GM23248 (cell line): Measurements from ENCODE around the gene RAD51B. TPM values are rescaled to one million over a fixed set of nuclear protein-coding genes. Genes with fewer than 3 reads are reported as not detected.
A peak's percentile ranks its signal among the peaks of the same experiment; 100 is the strongest.

Experiments
- DNase-seq: peaks from one replicate; pipeline ENCODE4 v3.0.0-alpha.2; 2015
- H2AFZ ChIP-seq: fragments of 200-600 bp; sonication (generic); 2 replicates; pipeline ENCODE4 v1.6.1; 2016; ENCODE audit warnings: antibody characterized with exemption
- H3F3A ChIP-seq: fragments of 200-600 bp; sonication (generic); 2 replicates; pipeline ENCODE4 v1.6.1; 2016; ENCODE audit warnings: mild to moderate bottlenecking, antibody characterized with exemption, mixed run types; ENCODE audit not compliant: insufficient read depth
- H3K27ac ChIP-seq: fragments of 200-600 bp; sonication (generic); 2 replicates; pipeline ENCODE4 v1.5.1; 2016; ENCODE audit warnings: mild to moderate bottlenecking
- H3K27me3 ChIP-seq: fragments of 200-600 bp; sonication (generic); replicated peaks from 2 replicates; pipeline ENCODE4 v1.6.1; 2016; ENCODE audit warnings: mild to moderate bottlenecking; ENCODE audit not compliant: insufficient read depth
- H3K36me3 ChIP-seq: fragments of 200-600 bp; sonication (generic); 2 replicates; pipeline ENCODE4 v1.6.1; 2016; ENCODE audit warnings: low read depth, mild to moderate bottlenecking
- H3K4me1 ChIP-seq: fragments of 200-600 bp; sonication (generic); 2 replicates; pipeline ENCODE4 v1.6.1; 2016; ENCODE audit warnings: mild to moderate bottlenecking; ENCODE audit not compliant: insufficient read depth
- H3K4me2 ChIP-seq: fragments of 200-600 bp; sonication (generic); one replicate; pipeline ENCODE4 v1.6.1; 2016; ENCODE audit warnings: mild to moderate bottlenecking; ENCODE audit not compliant: unreplicated experiment
- H3K4me3 ChIP-seq: fragments of 200-600 bp; sonication (generic); 2 replicates; pipeline ENCODE4 v1.5.1; 2016; ENCODE audit warnings: mild to moderate bottlenecking
- H3K79me2 ChIP-seq: fragments of 200-600 bp; sonication (generic); 2 replicates; pipeline ENCODE4 v1.6.1; 2016; ENCODE audit warnings: mild to moderate bottlenecking; ENCODE audit not compliant: insufficient read depth
- H3K9ac ChIP-seq: fragments of 200-600 bp; sonication (generic); 2 replicates; pipeline ENCODE4 v1.6.1; 2016; ENCODE audit warnings: mild to moderate bottlenecking
- H3K9me2 ChIP-seq: fragments of 200-600 bp; sonication (generic); 2 replicates; pipeline ENCODE4 v1.6.1; 2016; ENCODE audit warnings: mixed run types, mild to moderate bottlenecking, moderate library complexity; ENCODE audit not compliant: insufficient read depth
- H3K9me3 ChIP-seq: fragments of 200-600 bp; sonication (generic); one replicate; pipeline ENCODE4 v1.6.1; 2017; ENCODE audit warnings: low read depth
- H4K20me1 ChIP-seq: fragments of 200-600 bp; sonication (generic); 2 replicates; pipeline ENCODE4 v1.6.0; 2016; ENCODE audit not compliant: insufficient read depth
- EZH2 ChIP-seq: fragments of 200-600 bp; sonication (generic); IDR thresholded peaks from 2 replicates; pipeline ENCODE4 v1.6.1; 2018; ENCODE audit warnings: antibody characterized with exemption, mild to moderate bottlenecking; ENCODE audit not compliant: insufficient read depth, poor library complexity, severe bottlenecking
- EZH2phosphoT487 ChIP-seq: fragments of 200-600 bp; sonication (generic); IDR thresholded peaks from 2 replicates; pipeline ENCODE4 v1.6.1; 2018; ENCODE audit warnings: antibody characterized with exemption, moderate library complexity, mild to moderate bottlenecking, low read depth; ENCODE audit not compliant: insufficient read depth
- WGBS, 2 experiments: methylation state at CpG; one replicate each; pipeline ENCODE4 v1.1.6; 2015 to 2017; ENCODE audit warnings: low lambda C conversion rate in 2 of 2, low coverage in 1 of 2; ENCODE audit errors: missing lambda C conversion rate in 2 of 2; 5-methylcytosine and 5-hydroxymethylcytosine counted together
- in situ Hi-C: fragments of 300-500 bp; cut with MboI; formaldehyde crosslinking; loops from 2 replicates; pipeline ENCODE4 v1.15.0; 2020
- polyA plus RNA-seq: library from polyadenylated mRNA; unstranded; fragments of >200 nt; fragmentation: Nextera tagmentation; extraction: Ambion mirVana; gene quantifications from 2 replicates; pipeline ENCODE4 v1.2.1, GENCODE V29; 2016
- total RNA-seq: library from RNA; depleted of rRNA; stranded (reverse); fragments of >200 nt; shearing (Covaris generic); gene quantifications from 2 replicates; pipeline ENCODE4 v1.2.3, GENCODE V29; 2014

RAD51B gene
- total and polyA plus RNA-seq, 2 experiments from 2014 or later = 4.0 to 8.8 TPM

DNA sequence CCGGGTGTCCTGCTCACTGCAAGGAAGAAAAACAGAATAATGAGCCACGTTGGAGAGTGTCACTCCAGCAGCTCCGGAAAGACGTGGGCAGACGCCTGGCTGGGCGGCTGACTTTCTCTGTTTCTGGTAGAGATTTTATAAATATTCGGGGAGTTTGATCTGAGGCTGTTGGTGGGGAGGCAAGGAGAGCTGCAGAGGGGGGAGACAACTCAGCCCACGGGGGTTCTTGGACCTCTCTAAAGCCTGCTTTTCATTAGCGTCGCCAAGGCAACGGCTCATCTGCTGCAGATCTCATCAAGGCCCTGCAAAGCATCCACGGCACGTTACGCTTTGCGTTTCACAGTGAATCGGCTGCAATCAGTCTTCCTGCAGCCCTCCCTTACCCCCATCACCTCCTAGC, 766.1 kb downstream of the RAD51B start:
- Histone ChIP-seq H2AFZ (peak overlapping the region; percentile 82), H3K27ac (peak overlapping the region; percentile 76)
- peak; percentile 76 for DNase-seq

DNA sequence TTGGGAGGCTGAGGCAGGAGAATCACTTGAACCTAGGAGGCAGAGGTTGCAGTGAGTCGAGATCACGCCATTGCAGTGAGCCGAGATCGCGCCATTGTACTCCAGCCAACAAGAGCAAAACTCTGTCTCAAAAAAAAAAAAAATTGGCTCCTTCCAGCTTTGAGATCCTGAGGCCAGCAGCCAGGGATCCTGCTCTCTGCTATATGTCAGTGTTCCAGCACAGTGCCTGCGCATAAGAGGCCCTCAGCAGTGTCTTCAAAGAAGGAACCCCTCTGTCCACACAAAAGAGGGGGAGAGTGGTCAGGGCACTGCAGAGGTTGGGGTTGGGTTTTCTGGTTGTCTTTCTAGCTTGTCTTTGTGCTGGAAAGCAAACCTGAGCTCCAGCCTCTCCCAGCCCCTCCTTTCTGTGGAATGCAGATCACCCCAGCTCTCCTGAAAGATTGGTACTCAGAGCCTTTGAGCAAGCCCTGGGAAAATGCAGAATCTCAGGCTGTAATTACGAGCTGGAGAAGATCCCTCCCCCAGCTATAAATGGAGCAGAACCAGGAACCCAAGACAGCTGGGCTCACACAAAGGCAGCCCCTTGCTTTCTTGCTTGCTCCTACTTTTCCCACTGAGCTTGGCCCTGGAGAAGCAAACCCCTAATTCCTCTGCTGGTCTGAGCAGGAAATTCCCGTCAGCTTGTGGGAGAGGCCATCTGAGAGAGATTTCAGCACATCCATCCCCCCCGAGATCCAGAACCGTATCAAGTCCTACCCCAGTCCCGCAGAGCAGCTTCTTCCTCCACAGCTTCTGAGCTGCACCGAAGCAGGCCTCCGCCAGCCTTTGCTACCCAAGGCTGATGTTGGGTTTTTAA, 767.5 kb downstream of the RAD51B start:
- no peaks in the 10 kb centered on the region for H3K36me3 ChIP-seq
- H3K4me3 ChIP-seq = no peak overlapping the region
- H3K27ac ChIP-seq = no peak overlapping the region
- no peak for TF ChIP-seq EZH2phosphoT487
- TF ChIP-seq EZH2 = no peak
- H4K20me1 ChIP-seq = no peaks in the 10 kb centered on the region
- DNase-seq = no peak
- WGBS, 2 experiments = 81 to 83% methylated on average over 13 of the region's 13 CpGs
- H3K27me3 ChIP-seq = no peaks in the 10 kb centered on the region
- no peak overlapping the region for H3K9ac ChIP-seq
- in situ Hi-C loops = no loop called here
- H2AFZ ChIP-seq = peak overlapping the region; percentile 48; the same call in 1 of the 2 replicates
- peaks cover 45% of the 10 kb centered on the region for H3K4me1 ChIP-seq
- no peaks in the 10 kb centered on the region for H3K9me3 ChIP-seq
- peaks cover 9% of the 10 kb centered on the region for H3F3A ChIP-seq
- no peak overlapping the region for H3K4me2 ChIP-seq
- H3K9me2 ChIP-seq = no peaks in the 10 kb centered on the region
- no peaks in the 10 kb centered on the region for H3K79me2 ChIP-seq

More for the DNA sequence above, 766.1 kb downstream of the RAD51B start:
- Histone ChIP-seq H3K9me2 (no peaks in the 10 kb centered on the region), H3K36me3 (no peaks in the 10 kb centered on the region), H4K20me1 (no peaks in the 10 kb centered on the region), H3K4me2 (peak overlapping the region; percentile 62), H3K4me3 (peak overlapping the region; percentile 45), H3K27me3 (no peaks in the 10 kb centered on the region), H3K9me3 (no peaks in the 10 kb centered on the region), H3F3A (peaks cover 9% of the 10 kb centered on the region), H3K4me1 (peaks cover 45% of the 10 kb centered on the region), H3K9ac (peak overlapping the region; percentile 70), H3K79me2 (no peaks in the 10 kb centered on the region)
- no peak for TF ChIP-seq EZH2
- no peak for TF ChIP-seq EZH2phosphoT487
- in situ Hi-C loops = no loop called here
- 5% methylated on average over 16 of the region's 16 CpGs for WGBS, 2 experiments

DNA sequence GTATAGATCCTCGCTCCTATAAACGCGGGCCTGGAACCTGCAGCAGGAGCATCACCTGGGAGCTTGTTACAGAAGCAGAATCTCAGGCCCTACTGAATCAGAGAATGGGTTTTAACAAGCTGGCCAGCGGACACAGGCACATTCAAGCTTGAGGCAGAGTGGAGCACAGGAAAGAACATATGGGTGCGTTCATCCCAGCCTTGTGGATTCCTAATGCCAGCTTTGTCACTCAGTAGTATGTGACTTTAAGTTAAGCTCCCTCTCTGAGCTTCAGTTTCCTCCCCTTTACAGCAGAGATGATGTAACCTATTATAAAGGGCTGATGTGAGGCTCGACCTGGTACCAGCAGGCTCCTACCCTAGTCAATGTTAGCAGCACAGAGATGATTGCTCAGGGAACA, 768.4 kb downstream of the RAD51B start:
- WGBS, 2 experiments = 57 to 69% methylated on average over 6 of the region's 6 CpGs
- H3K9me3 ChIP-seq = no peaks in the 10 kb centered on the region
- no peak for TF ChIP-seq EZH2
- no peak for TF ChIP-seq EZH2phosphoT487
- in situ Hi-C loops = no loop called here
- no peak overlapping the region for H3K9ac ChIP-seq
- no peaks in the 10 kb centered on the region for H3K9me2 ChIP-seq
- H3K27me3 ChIP-seq = no peaks in the 10 kb centered on the region
- no peaks in the 10 kb centered on the region for H3K36me3 ChIP-seq
- H3F3A ChIP-seq = peaks cover 9% of the 10 kb centered on the region
- H3K79me2 ChIP-seq = no peaks in the 10 kb centered on the region
- H3K27ac ChIP-seq = no peak overlapping the region
- no peak for DNase-seq
- H3K4me3 ChIP-seq = no peak overlapping the region
- H2AFZ ChIP-seq = no peak overlapping the region
- no peaks in the 10 kb centered on the region for H4K20me1 ChIP-seq
- no peak overlapping the region for H3K4me2 ChIP-seq
- peaks cover 45% of the 10 kb centered on the region for H3K4me1 ChIP-seq

DNA sequence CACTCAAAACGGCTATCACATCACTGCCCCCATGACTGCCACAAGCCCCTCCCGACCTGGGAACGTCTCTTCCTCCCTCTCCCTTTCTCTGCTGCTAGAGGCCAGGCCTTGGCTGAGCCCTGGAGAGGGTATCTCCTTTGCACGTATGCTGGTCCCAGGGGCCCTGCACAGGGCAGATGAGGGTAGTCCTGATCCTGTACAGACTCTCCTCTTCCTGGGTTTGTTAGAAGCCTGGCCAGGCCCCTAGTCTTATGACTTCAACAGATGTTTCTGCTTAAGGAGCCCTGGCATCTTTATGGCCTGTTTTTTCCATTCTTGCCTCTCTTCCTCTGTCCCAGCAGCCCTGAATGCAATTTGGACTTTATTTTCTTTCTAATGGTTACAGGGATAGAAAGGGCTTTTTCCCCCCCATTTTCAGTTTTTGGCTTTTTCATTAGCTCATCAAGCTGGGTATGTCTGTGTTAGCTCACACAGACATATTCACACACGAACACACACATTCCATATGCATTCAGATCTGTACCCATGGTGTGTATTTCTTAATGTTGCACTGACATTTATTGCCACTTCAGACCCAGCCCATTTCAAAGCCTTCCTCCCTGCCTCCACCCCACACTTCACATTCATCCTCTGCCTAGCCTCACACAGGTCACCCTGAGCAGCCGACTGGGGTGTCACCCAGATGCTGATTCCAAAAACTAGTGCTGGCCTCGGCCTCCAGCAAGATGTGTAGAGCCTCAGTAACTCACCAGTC, 770.0 kb downstream of the RAD51B start:
- H2AFZ ChIP-seq = peak overlapping the region; percentile 71
- in situ Hi-C loops = no loop called here
- H3K4me2 ChIP-seq = peak overlapping the region; percentile 14
- H3K27me3 ChIP-seq = no peaks in the 10 kb centered on the region
- TF ChIP-seq EZH2phosphoT487 = no peak
- TF ChIP-seq EZH2 = no peak
- H3K36me3 ChIP-seq = no peaks in the 10 kb centered on the region
- H4K20me1 ChIP-seq = no peaks in the 10 kb centered on the region
- DNase-seq = peak; percentile 80
- H3K27ac ChIP-seq = peak overlapping the region; percentile 50
- peaks cover 9% of the 10 kb centered on the region for H3F3A ChIP-seq
- WGBS, 2 experiments = 19 to 24% methylated on average over 7 of the region's 7 CpGs
- peak overlapping the region; percentile 20 for H3K9ac ChIP-seq
- H3K9me2 ChIP-seq = no peaks in the 10 kb centered on the region
- H3K4me1 ChIP-seq = peaks cover 45% of the 10 kb centered on the region
- H3K79me2 ChIP-seq = no peaks in the 10 kb centered on the region
- H3K4me3 ChIP-seq = no peak overlapping the region
- H3K9me3 ChIP-seq = no peaks in the 10 kb centered on the region
